Panc1 (cell line): ENCODE results near the gene KIF26B. TPM values are rescaled to one million over a fixed set of nuclear protein-coding genes. Genes with fewer than 3 reads are reported as not detected.

Source experiments
- ATAC-seq: fragments of 200-7000 bp; cut with Tn5 transposase; 2 replicates; pipeline ENCODE4 v1.9.1; 2020; ENCODE audit warnings: mild to moderate bottlenecking, moderate library complexity
- BruUV-seq: library from RNA; stranded (reverse); fragments of 400-500 nt; replicated peaks from 2 replicates; lab custom pipeline; 2021; lab: Mats Ljungman, UMichigan
- CTCF ChIA-PET: fragments of 300-600 bp; sonication (Branson Sonifier 250); formaldehyde crosslinking; loops from one replicate; lab custom pipeline; 2022; ENCODE audit warnings: antibody characterized with exemption; lab: Charles Lee
- POLR2A ChIA-PET: fragments of 300-600 bp; sonication (Branson Sonifier 250); formaldehyde crosslinking; loops from one replicate; lab custom pipeline; 2022; ENCODE audit warnings: antibody characterized with exemption; lab: Charles Lee
- DNase-seq: peaks from one replicate; pipeline ENCODE4 v3.0.0-alpha.2; 2010; ENCODE audit warnings: low read depth, low spot score
- H3K27ac ChIP-seq: 2 replicates; pipeline ENCODE4 v1.5.1; 2011; ENCODE audit warnings: mild to moderate bottlenecking, low read length, inconsistent platforms
- H3K27me3 ChIP-seq: fragments of 200-500 bp; sonication (Bioruptor generic); 2 replicates; pipeline ENCODE4 v1.6.0; 2014; ENCODE audit warnings: low read length, inconsistent platforms; ENCODE audit not compliant: control insufficient read depth, insufficient read depth
- H3K36me3 ChIP-seq: fragments of 200-500 bp; sonication (Bioruptor generic); 2 replicates; pipeline ENCODE4 v1.5.1; 2014; ENCODE audit warnings: inconsistent platforms, mild to moderate bottlenecking, low read length, moderate library complexity; ENCODE audit not compliant: control insufficient read depth, insufficient read depth
- H3K4me1 ChIP-seq: 2 replicates; pipeline ENCODE4 v1.5.1; 2011; ENCODE audit warnings: inconsistent platforms, mild to moderate bottlenecking, low read length, moderate library complexity; ENCODE audit not compliant: control insufficient read depth, insufficient read depth
- H3K4me3 ChIP-seq, 2 experiments: 2 replicates each; pipeline ENCODE4 v1.5.1; 2011 to 2012; ENCODE audit warnings: low read depth in 2 of 2, low read length in 2 of 2, mild to moderate bottlenecking in 2 of 2, inconsistent platforms in 1 of 2, moderate library complexity in 1 of 2
- H3K9me3 ChIP-seq: fragments of 200-500 bp; sonication (Bioruptor generic); 2 replicates; pipeline ENCODE4 v1.5.1; 2014; ENCODE audit warnings: low read depth, mild to moderate bottlenecking, inconsistent platforms, low read length, moderate library complexity; ENCODE audit not compliant: control insufficient read depth, insufficient read depth
- POLR2AphosphoS5 ChIP-seq: IDR thresholded peaks from 2 replicates; pipeline ENCODE4 v1.6.1; 2012; ENCODE audit warnings: mild to moderate bottlenecking, low read depth, low read length, moderate library complexity
- SIN3A ChIP-seq: IDR thresholded peaks from 2 replicates; pipeline ENCODE4 v1.6.1; 2012; ENCODE audit warnings: low read depth, mild to moderate bottlenecking, low read length, moderate library complexity, borderline replicate concordance; ENCODE audit not compliant: insufficient read depth
- TCF7L2 ChIP-seq: IDR thresholded peaks from 2 replicates; pipeline ENCODE4 v1.6.1; 2011; ENCODE audit warnings: mild to moderate bottlenecking, low read depth, low read length, inconsistent platforms
- in situ Hi-C: cut with HindIII; loops from 2 replicates; pipeline ENCODE4 v1.10.0; 2016; ENCODE audit warnings: low sequenced_read_pairs, low pct_unique_long_range_greater_than_20kb
- intact Hi-C: fragments of 100-400 bp; cut with micrococcal nuclease; formaldehyde crosslinking; loops from one replicate; pipeline ENCODE4 v1.10.0; 2022; ENCODE audit not compliant: unreplicated experiment
- total RNA-seq: library from RNA; stranded (reverse); gene quantifications from one replicate; pipeline ENCODE4 v1.2.1, GENCODE V29; 2021; ENCODE audit not compliant: unreplicated experiment
- TF ChIP-seq, protein P1 (sequence below), 2 experiments: IDR thresholded peaks; 2 replicates each; pipeline ENCODE4 v1.6.1; 2011 to 2012; ENCODE audit warnings: low read depth in 2 of 2, control low read depth in 1 of 2, low read length in 1 of 2, mild to moderate bottlenecking in 1 of 2, moderate library complexity in 1 of 2; ENCODE audit not compliant: insufficient read depth in 1 of 2
- TF ChIP-seq, protein P2 (sequence below): fragments of 450-650 bp; IDR thresholded peaks from 2 replicates; pipeline ENCODE4 v1.5.1; 2017; ENCODE audit warnings: mild to moderate bottlenecking

Gene KIF26B
- total RNA-seq, 1 experiment from 2014 or later = 0.33 TPM

DNA sequence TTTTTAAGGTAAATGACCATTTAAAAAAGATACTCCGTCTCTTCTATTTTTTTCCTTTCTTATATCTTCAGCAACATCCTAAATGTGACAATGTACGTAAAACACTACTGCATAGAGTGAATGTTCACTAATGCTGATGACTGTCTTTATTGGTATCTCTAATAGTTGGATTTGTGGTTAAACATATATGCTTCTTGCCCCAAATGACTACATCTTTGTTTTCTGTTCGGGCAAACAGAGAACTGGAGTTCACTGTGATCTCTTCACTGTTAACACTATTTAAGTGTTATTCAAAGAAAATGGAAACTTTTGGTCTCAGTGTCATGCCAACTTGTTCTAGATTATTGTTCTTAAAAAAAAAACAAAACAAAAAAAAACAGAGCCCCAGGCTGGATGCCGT, 109.4 kb downstream of the KIF26B start:
- Histone ChIP-seq H3K4me3 (no peak overlapping the region), H3K27me3 (peaks cover 8% of the 10 kb centered on the region), H3K9me3 (no peaks in the 10 kb centered on the region), H3K4me1 (no peaks in the 10 kb centered on the region), H3K27ac (no peak overlapping the region), H3K36me3 (no peaks in the 10 kb centered on the region)
- TF ChIP-seq POLR2AphosphoS5 (no peak), TCF7L2 (no peak), SIN3A (no peak)
- intact Hi-C loops (no loop called here), in situ Hi-C loops (no loop called here)
- ChIA-PET POLR2A (interaction anchor here (0.6 kb wide), 1 partner anchor 262 kb away, joined by 11 read pairs; no protein-coding TSS in a partner anchor), CTCF (no interaction called here)
- no peak for ATAC-seq
- no TSS peak for BruUV-seq
- DNase-seq = no peak

DNA sequence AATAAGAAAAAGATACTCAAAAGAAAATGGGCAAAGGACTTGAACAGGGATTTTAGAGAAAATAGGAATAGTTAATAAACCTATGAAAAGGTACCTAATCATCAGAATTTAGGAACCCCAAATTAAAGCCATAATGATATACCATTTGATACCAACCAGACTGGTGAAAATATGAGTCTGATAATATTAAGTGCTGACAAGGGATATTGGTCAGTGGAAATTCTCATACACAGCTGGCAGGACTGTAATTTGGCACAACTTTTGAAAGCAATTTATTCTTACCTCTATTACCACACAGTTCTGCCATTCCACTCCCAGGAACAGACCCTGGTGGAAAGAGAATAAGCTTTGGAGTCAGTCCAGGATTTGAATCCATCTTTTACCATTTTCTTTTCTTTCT, 111.3 kb downstream of the KIF26B start:
- no peak for ATAC-seq
- POLR2A ChIA-PET = no interaction called here

DNA sequence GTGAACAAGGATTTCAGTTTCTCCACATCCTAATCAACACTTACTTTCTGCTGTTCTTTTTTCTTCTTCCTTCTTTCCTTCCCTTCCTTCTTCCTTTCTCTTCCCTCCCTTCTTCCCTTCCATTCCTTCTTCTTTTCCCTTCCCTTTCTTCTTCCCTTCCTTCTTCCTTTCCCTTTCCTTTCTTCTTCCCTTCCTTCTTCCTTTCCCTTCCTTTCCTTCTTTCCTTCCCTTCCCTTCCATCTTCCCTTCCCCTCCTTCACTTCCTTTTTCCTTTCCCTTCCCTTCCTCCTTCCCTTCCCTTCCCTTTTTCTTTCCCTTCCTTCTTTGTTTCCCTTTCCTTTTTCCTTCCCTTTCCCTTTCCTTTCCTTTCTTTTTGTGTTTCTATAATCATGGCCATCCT, 115.3 kb downstream of the KIF26B start:
- Histone ChIP-seq H3K4me1 (no peaks in the 10 kb centered on the region), H3K36me3 (no peaks in the 10 kb centered on the region), H3K4me3 (no peak overlapping the region), H3K27ac (no peak overlapping the region), H3K9me3 (peaks cover 6% of the 10 kb centered on the region; the same call in 1 of the 2 replicates), H3K27me3 (peaks cover 6% of the 10 kb centered on the region; the same call in 1 of the 2 replicates)
- TF ChIP-seq POLR2AphosphoS5 = no peak
- TF ChIP-seq, protein P1, sequence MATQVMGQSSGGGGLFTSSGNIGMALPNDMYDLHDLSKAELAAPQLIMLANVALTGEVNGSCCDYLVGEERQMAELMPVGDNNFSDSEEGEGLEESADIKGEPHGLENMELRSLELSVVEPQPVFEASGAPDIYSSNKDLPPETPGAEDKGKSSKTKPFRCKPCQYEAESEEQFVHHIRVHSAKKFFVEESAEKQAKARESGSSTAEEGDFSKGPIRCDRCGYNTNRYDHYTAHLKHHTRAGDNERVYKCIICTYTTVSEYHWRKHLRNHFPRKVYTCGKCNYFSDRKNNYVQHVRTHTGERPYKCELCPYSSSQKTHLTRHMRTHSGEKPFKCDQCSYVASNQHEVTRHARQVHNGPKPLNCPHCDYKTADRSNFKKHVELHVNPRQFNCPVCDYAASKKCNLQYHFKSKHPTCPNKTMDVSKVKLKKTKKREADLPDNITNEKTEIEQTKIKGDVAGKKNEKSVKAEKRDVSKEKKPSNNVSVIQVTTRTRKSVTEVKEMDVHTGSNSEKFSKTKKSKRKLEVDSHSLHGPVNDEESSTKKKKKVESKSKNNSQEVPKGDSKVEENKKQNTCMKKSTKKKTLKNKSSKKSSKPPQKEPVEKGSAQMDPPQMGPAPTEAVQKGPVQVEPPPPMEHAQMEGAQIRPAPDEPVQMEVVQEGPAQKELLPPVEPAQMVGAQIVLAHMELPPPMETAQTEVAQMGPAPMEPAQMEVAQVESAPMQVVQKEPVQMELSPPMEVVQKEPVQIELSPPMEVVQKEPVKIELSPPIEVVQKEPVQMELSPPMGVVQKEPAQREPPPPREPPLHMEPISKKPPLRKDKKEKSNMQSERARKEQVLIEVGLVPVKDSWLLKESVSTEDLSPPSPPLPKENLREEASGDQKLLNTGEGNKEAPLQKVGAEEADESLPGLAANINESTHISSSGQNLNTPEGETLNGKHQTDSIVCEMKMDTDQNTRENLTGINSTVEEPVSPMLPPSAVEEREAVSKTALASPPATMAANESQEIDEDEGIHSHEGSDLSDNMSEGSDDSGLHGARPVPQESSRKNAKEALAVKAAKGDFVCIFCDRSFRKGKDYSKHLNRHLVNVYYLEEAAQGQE (IDR thresholded peaks at IDR 0.05; ENCODE audit: insufficient read depth in 1 of 2, low read depth in 2 of 2, low read length in 1 of 2) = no peak
- TF ChIP-seq, protein P2, sequence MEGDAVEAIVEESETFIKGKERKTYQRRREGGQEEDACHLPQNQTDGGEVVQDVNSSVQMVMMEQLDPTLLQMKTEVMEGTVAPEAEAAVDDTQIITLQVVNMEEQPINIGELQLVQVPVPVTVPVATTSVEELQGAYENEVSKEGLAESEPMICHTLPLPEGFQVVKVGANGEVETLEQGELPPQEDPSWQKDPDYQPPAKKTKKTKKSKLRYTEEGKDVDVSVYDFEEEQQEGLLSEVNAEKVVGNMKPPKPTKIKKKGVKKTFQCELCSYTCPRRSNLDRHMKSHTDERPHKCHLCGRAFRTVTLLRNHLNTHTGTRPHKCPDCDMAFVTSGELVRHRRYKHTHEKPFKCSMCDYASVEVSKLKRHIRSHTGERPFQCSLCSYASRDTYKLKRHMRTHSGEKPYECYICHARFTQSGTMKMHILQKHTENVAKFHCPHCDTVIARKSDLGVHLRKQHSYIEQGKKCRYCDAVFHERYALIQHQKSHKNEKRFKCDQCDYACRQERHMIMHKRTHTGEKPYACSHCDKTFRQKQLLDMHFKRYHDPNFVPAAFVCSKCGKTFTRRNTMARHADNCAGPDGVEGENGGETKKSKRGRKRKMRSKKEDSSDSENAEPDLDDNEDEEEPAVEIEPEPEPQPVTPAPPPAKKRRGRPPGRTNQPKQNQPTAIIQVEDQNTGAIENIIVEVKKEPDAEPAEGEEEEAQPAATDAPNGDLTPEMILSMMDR = no peak
- no peak for TF ChIP-seq TCF7L2
- TF ChIP-seq SIN3A = no peak
- ChIA-PET CTCF (no interaction called here), POLR2A (no interaction called here)
- ATAC-seq = no peak
- in situ Hi-C loops = no loop called here
- no TSS peak for BruUV-seq
- no peak for DNase-seq
- intact Hi-C loops = no loop called here

More for the DNA sequence above, 111.3 kb downstream of the KIF26B start:
- no peak overlapping the region for H3K4me3 ChIP-seq
- no peaks in the 10 kb centered on the region for H3K36me3 ChIP-seq
- TF ChIP-seq TCF7L2 = no peak
- no peak for TF ChIP-seq SIN3A
- TF ChIP-seq, protein P1 (IDR thresholded peaks at IDR 0.05; ENCODE audit: insufficient read depth in 1 of 2, low read depth in 2 of 2, low read length in 1 of 2) = no peak
- BruUV-seq = no TSS peak
- H3K27ac ChIP-seq = no peak overlapping the region
- in situ Hi-C loops (no loop called here), intact Hi-C loops (no loop called here)
- H3K27me3 ChIP-seq = peaks cover 14% of the 10 kb centered on the region
- CTCF ChIA-PET = no interaction called here
- peaks cover 4% of the 10 kb centered on the region; the same call in 1 of the 2 replicates for H3K9me3 ChIP-seq
- no peaks in the 10 kb centered on the region for H3K4me1 ChIP-seq
- no peak for DNase-seq
